Keratinocyte (primary cell): Measurements from ENCODE around the gene ACTR3. TPM values are rescaled to one million over a fixed set of nuclear protein-coding genes. Genes with fewer than 3 reads are reported as not detected.

Source experiments
- DNase-seq: peaks from one replicate; pipeline ENCODE4 v3.0.0-alpha.2; 2011; ENCODE audit warnings: low read depth, missing footprints, low spot score
- FAIRE-seq: peaks from 2 replicates; lab custom pipeline; 2011; peaks lifted over from hg19 to GRCh38; lab: Jason Lieb, UNC
- H2AFZ ChIP-seq: 2 replicates; pipeline ENCODE4 v1.6.0; 2012; ENCODE audit warnings: low read length, control low read depth, inconsistent platforms; ENCODE audit not compliant: control insufficient read depth
- H3K27ac ChIP-seq: 2 replicates; pipeline ENCODE4 v1.5.1; 2011; ENCODE audit warnings: low read length; ENCODE audit not compliant: control insufficient read depth, insufficient read depth
- H3K27me3 ChIP-seq: 3 replicates; pipeline ENCODE4 v1.6.0; 2011; ENCODE audit warnings: low read length; ENCODE audit not compliant: control insufficient read depth, insufficient read depth; ENCODE audit errors: extremely low read depth
- H3K36me3 ChIP-seq, 2 experiments: 2 replicates in 1 of 2; 3 replicates in 1 of 2; pipeline ENCODE4 v1.5.1; 2011; ENCODE audit warnings: low read length in 2 of 2, mild to moderate bottlenecking in 1 of 2; ENCODE audit not compliant: control insufficient read depth in 2 of 2, insufficient read depth in 2 of 2; ENCODE audit errors: extremely low read depth in 1 of 2
- H3K4me1 ChIP-seq: 3 replicates; pipeline ENCODE4 v1.5.1; 2011; ENCODE audit warnings: low read length; ENCODE audit not compliant: control insufficient read depth, insufficient read depth; ENCODE audit errors: extremely low read depth
- H3K4me2 ChIP-seq: 3 replicates; pipeline ENCODE4 v1.6.0; 2011; ENCODE audit warnings: low read depth, low read length; ENCODE audit not compliant: control insufficient read depth, insufficient read depth; ENCODE audit errors: extremely low read depth
- H3K4me3 ChIP-seq, 3 experiments: fragments of 200-600 bp in 1 of 3; sonication (generic) in 1 of 3; 2 replicates in 2 of 3; 3 replicates in 1 of 3; pipeline ENCODE4 v1.5.1; 2011 to 2016; ENCODE audit warnings: low read length in 3 of 3, mild to moderate bottlenecking in 3 of 3, control low read depth in 2 of 3, inconsistent platforms in 1 of 3, low read depth in 1 of 3, mixed read lengths in 1 of 3, mixed run types in 1 of 3, moderate library complexity in 1 of 3; ENCODE audit not compliant: control insufficient read depth in 2 of 3, insufficient read depth in 2 of 3; ENCODE audit errors: extremely low read depth in 1 of 3
- H3K79me2 ChIP-seq: 2 replicates; pipeline ENCODE4 v1.6.0; 2012; ENCODE audit warnings: low read length; ENCODE audit not compliant: control insufficient read depth, insufficient read depth
- H3K9ac ChIP-seq: 3 replicates; pipeline ENCODE4 v1.6.0; 2011; ENCODE audit warnings: low read length; ENCODE audit not compliant: control insufficient read depth, insufficient read depth; ENCODE audit errors: extremely low read depth
- H3K9me1 ChIP-seq: 3 replicates; pipeline ENCODE4 v1.6.0; 2011; ENCODE audit warnings: low read length; ENCODE audit not compliant: control insufficient read depth, insufficient read depth; ENCODE audit errors: extremely low read depth
- H3K9me3 ChIP-seq: 2 replicates; pipeline ENCODE4 v1.5.1; 2012; ENCODE audit warnings: low read depth, low read length; ENCODE audit not compliant: control insufficient read depth
- H4K20me1 ChIP-seq: 3 replicates; pipeline ENCODE4 v1.6.0; 2011; ENCODE audit warnings: low read length; ENCODE audit not compliant: control insufficient read depth, insufficient read depth; ENCODE audit errors: extremely low read depth
- CTCF ChIP-seq, 3 experiments: IDR thresholded peaks in 1 of 3; conservative IDR thresholded peaks in 1 of 3; optimal IDR thresholded peaks in 1 of 3; 2 replicates in 2 of 3; 3 replicates in 1 of 3; pipeline versions ENCODE3 to v1.5.1; 2011; ENCODE audit warnings: low read length in 3 of 3, mild to moderate bottlenecking in 3 of 3, moderate library complexity in 2 of 3, control low read depth in 1 of 3, inconsistent platforms in 1 of 3; ENCODE audit not compliant: insufficient read depth in 2 of 3; ENCODE audit errors: extremely low read depth in 1 of 3
- EZH2 ChIP-seq: IDR thresholded peaks from one replicate; pipeline ENCODE4 v1.6.1; 2012; ENCODE audit warnings: inconsistent platforms, mild to moderate bottlenecking, low read length, moderate library complexity
- dilution Hi-C: fragments of 300-500 bp; cut with MboI; formaldehyde crosslinking; loops from one replicate; pipeline ENCODE4 v1.7.0; 2020; ENCODE audit warnings: low sequenced_read_pairs; ENCODE audit not compliant: extremely low pct_ligation_motif_present
- polyA plus RNA-seq, 5 experiments: library from polyadenylated mRNA; depleted of rRNA in 3 of 5; stranded (reverse) in 3 of 5; stranded (forward) in 1 of 5; unstranded in 1 of 5; fragments of >200 nt; gene quantifications; 1 replicate in 1 of 5; 2 replicates in 3 of 5; 3 replicates in 1 of 5; pipeline versions ENCODE4 v1.2.1 to v1.2.3, GENCODE V29; 2011 to 2012; ENCODE audit warnings: missing spikeins in 2 of 5, low read depth in 1 of 5, low replicate concordance in 1 of 5

The ACTR3 gene
- polyA plus RNA-seq, 1 donor (not counting 4 experiments of a cell fraction or from before 2014, with no cell fraction given), result 340 TPM

GRCh38 chr2:113887009-113887792 lies 2.7 kb upstream of the ACTR3 start:
- H3K27me3 ChIP-seq, result no peaks in the 10 kb centered on the region
- no peak overlapping the region for H2AFZ ChIP-seq
- no peaks in the 10 kb centered on the region for H3K9me3 ChIP-seq
- H3K27ac ChIP-seq, result no peak overlapping the region
- H4K20me1 ChIP-seq, result no peaks in the 10 kb centered on the region
- H3K4me3 ChIP-seq, result no peak overlapping the region
- DNase-seq (no peak), FAIRE-seq (no peak)
- H3K4me2 ChIP-seq, result no peak overlapping the region
- H3K4me1 ChIP-seq, result peaks cover 19% of the 10 kb centered on the region
- no peak overlapping the region for H3K9ac ChIP-seq
- no peaks in the 10 kb centered on the region for H3K9me1 ChIP-seq
- peaks cover 29% of the 10 kb centered on the region for H3K79me2 ChIP-seq
- no peaks in the 10 kb centered on the region for H3K36me3 ChIP-seq
- dilution Hi-C loops, result no loop called here
- no peak for TF ChIP-seq CTCF (optimal IDR thresholded peaks at IDR 0.05 in 1 of 3, IDR thresholded peaks at IDR 0.05 in 1 of 3, conservative IDR thresholded peaks at IDR 0.05 in 1 of 3; ENCODE audit: extremely low read depth in 1 of 3, insufficient read depth in 2 of 3, low read length in 3 of 3)
- TF ChIP-seq EZH2, result no peak

DNA sequence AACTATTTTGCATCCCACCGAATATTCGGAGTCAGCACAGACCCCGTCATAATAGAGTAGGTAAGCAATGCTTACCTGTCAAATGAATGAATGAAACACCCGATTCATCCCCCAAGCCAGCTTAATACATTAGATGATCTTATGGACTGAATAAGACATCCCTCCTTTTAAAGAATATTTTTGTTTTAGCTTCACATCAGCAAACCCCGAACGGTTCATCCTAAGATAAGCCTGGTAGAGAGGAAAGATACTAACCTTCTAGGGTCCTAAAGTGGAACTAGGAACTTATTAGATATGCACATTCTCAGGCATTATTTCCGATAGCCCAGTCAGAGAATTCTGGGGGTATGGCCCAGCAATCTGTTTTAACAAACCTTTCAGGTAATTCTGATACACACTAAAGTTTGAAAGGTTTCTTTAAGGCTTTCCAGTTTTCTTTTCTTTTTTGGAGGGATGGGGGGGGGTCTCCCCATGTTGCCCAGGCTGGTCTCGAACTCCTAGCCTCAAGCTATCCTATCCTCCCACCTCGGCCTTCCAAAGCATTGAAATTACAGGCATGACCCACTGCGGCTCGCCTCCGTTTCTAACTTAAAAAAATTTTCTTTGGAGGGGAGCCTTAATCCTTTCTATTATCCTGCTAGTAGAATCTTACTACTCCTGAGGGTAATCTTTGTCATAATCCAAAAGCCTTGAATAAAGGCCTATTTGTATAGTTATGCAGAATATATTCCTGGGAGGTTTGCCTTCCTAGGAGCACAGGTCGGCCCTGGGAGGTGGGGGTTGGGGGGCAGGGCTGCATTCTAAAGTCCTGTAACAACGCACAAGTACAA lies 1.0 kb upstream of the ACTR3 start:
- Histone ChIP-seq H3K79me2 (peaks cover 45% of the 10 kb centered on the region), H3K36me3 (peaks cover 0 to 2% of the 10 kb centered on the region in 2 experiments), H3K4me3 (peak overlapping the region; percentile 93 to 98 (median 94)), H3K4me1 (peaks cover 34% of the 10 kb centered on the region), H2AFZ (peak overlapping the region; percentile 94), H3K9me3 (no peaks in the 10 kb centered on the region), H3K9ac (peak overlapping the region; percentile 88), H3K27ac (peak overlapping the region; percentile 90), H3K27me3 (no peaks in the 10 kb centered on the region), H4K20me1 (no peaks in the 10 kb centered on the region), H3K4me2 (peak overlapping the region; percentile 64), H3K9me1 (no peaks in the 10 kb centered on the region)
- dilution Hi-C loops, result no loop called here
- DNase-seq (no peak), FAIRE-seq (no peak)
- TF ChIP-seq CTCF (optimal IDR thresholded peaks at IDR 0.05 in 1 of 3, IDR thresholded peaks at IDR 0.05 in 1 of 3, conservative IDR thresholded peaks at IDR 0.05 in 1 of 3; ENCODE audit: extremely low read depth in 1 of 3, insufficient read depth in 2 of 3, low read length in 3 of 3), result no peak
- TF ChIP-seq EZH2, result no peak
